Stimulated activated naive CD8-positive, alpha-beta T cell treated with anti-CD3 and anti-CD28 coated beads, Interleukin-15, Interleukin-2, amounts not matched to agents 100 ng/mL and 50 ng/mL, for 24 hours (primary cell): ENCODE results near the gene PNLIP.

Experiments
- H3K27ac Mint-ChIP-seq: one replicate; pipeline ENCODE4 v1.8.0; 2021; ENCODE audit warnings: mild to moderate bottlenecking, mixed read lengths
- H3K27me3 Mint-ChIP-seq: one replicate; pipeline ENCODE4 v1.8.0; 2021; ENCODE audit warnings: mixed read lengths
- H3K36me3 Mint-ChIP-seq: one replicate; pipeline ENCODE4 v1.8.0; 2021; ENCODE audit warnings: low read depth, mixed read lengths
- H3K4me1 Mint-ChIP-seq: one replicate; pipeline ENCODE4 v1.8.0; 2021; ENCODE audit warnings: low read depth, mixed read lengths
- H3K4me3 Mint-ChIP-seq: one replicate; pipeline ENCODE4 v1.8.0; 2021; ENCODE audit warnings: mild to moderate bottlenecking, mixed read lengths
- H3K9me3 Mint-ChIP-seq: one replicate; pipeline ENCODE4 v1.8.0; 2021; ENCODE audit warnings: mixed read lengths

Gene PNLIP

DNA sequence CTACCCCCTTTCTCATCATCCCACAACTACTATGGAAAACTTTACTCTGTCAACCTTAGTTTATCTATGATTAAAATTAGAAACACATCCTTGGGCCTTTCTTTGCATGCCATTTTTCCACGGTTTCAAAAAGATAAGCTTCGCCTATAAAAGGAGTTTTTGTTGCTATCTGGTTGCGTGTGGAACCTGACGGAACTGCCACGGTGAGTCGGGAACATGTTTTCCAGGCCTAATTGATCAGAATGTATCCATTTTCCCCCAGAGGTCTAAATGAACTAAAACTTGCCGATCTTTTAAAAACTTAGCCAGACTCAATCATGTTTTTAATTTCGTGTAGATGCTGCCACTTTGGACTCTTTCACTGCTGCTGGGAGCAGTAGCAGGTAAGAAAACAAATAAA, at the start of gene PNLIP:
PNLIP (plus strand) TSS at position 176 of the 400 bp plus-strand sequence; CDS start at position 338, 162 bp downstream.
- H3K4me3 Mint-ChIP-seq, result no peak within 1 kb of the TSS
- H3K9me3 Mint-ChIP-seq, result no peaks in the 10 kb centered on the region

DNA sequence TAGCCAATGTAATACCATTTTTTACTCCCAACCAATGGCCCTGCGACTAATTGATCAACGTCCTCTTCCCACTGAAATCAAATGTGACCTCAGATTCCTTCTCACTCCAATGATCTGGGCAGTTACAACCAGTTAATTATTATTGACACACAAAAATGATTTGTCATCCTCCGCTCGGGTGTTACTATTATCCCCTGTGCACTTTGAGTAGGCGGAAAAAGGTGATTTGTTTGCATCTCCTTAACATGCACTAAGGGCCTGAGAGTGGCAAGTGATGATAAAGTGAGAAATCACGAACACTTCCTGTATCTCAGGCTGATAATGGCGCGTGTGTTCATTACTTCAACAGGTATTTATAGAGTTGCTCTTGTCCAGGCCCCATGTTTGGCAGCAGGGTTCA, 40.9 kb upstream of the PNLIP start:
- Mint-ChIP-seq H3K9me3 (no peaks in the 10 kb centered on the region), H3K4me1 (no peaks in the 10 kb centered on the region), H3K27ac (no peak overlapping the region), H3K36me3 (no peaks in the 10 kb centered on the region), H3K4me3 (no peak overlapping the region), H3K27me3 (no peaks in the 10 kb centered on the region)

More for the DNA sequence above, at the start of gene PNLIP:
- H3K36me3 Mint-ChIP-seq, result no peaks in the 10 kb centered on the region
- H3K27ac Mint-ChIP-seq, result no peak within 1 kb of the TSS
- H3K27me3 Mint-ChIP-seq, result peaks cover 4% of the 10 kb centered on the region
- H3K4me1 Mint-ChIP-seq, result no peaks in the 10 kb centered on the region

DNA sequence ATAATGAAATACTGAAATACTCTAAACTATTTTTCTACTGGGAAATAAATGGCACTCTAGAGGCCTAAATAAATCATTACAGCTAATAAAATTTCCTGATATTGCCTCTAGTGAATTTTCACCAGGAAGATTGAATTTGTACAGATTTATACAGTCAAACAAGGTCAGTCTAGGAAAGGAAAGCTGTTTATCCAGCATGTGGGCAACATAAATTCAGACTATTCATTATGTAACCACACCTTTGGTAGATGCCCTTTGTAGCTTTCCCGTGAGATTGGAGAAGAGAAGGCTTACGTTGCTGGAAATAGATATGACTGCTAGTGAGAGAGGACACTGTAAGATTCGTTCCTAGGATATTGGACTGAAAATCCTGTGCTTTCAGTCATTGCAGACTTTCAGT, 35.2 kb upstream of the PNLIP start:
- no peaks in the 10 kb centered on the region for H3K9me3 Mint-ChIP-seq
- no peak overlapping the region for H3K27ac Mint-ChIP-seq
- no peaks in the 10 kb centered on the region for H3K36me3 Mint-ChIP-seq
- no peaks in the 10 kb centered on the region for H3K4me1 Mint-ChIP-seq
- H3K27me3 Mint-ChIP-seq, result peaks cover 4% of the 10 kb centered on the region
- no peak overlapping the region for H3K4me3 Mint-ChIP-seq

DNA sequence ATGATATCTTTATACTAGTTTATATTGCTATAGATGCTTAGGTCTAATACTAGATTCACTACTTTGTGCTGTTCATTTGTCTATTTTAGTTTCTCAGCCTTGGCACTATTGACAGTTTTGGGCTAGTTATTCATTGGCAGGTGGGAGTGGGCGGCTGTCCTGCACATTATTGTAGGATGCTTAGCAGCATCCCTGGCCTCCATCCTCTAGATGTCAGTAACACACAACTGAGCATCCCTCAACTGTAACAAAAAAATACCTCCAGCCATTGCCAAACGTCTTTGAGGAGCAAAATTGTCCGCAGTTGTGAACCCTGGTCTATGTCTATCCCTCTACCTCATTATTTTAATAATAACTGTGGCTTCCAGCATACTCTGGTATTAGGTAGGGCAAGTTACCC, 34.4 kb upstream of the PNLIP start:
- H3K9me3 Mint-ChIP-seq, result no peaks in the 10 kb centered on the region
- no peak overlapping the region for H3K27ac Mint-ChIP-seq
- H3K4me1 Mint-ChIP-seq, result no peaks in the 10 kb centered on the region
- H3K4me3 Mint-ChIP-seq, result no peak overlapping the region
- no peaks in the 10 kb centered on the region for H3K36me3 Mint-ChIP-seq
- H3K27me3 Mint-ChIP-seq, result peaks cover 4% of the 10 kb centered on the region

DNA sequence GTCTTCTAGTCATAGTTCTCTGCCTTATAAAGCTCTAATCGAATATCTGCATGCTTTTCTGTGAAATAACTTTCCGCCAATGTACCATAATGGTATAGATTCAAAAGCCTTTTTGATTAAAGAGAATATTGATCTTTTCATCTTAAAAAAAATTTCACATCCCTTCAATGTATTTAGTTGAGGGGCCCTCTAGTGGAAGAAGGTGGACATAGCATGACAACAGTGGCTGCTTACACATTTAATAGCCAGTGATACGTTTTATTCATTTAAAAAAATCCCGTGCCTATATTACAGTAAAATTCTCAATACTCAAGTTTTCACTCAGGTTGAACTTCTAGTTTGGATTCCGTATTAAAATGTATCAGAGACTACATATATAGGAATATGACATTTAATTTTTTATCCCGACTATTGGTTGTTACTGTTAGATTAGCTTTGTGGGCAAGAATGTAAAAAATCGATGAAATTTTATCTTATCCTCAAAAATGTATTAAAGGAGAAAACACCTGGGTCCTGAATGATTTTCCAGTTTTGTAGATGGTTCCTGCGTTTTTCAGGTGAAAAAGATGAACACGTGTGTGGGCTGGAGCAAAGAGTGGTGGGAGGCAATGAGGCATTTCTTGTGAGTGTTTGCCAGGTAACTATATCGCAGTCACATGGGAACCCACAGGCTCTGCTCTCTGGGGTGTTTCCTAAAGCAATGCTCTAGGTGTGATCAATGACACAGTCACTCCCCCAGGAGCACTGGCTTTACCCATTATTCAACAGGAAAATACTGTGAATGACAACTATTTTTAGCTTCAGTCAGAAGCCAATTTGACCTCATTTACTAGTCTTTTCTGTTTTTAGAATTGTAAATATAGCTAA, 24.1 kb upstream of the PNLIP start:
- H3K36me3 Mint-ChIP-seq, result no peaks in the 10 kb centered on the region
- no peak overlapping the region for H3K4me3 Mint-ChIP-seq
- H3K27me3 Mint-ChIP-seq, result peaks cover 5% of the 10 kb centered on the region
- no peaks in the 10 kb centered on the region for H3K9me3 Mint-ChIP-seq
- no peak overlapping the region for H3K27ac Mint-ChIP-seq
- H3K4me1 Mint-ChIP-seq, result no peaks in the 10 kb centered on the region

DNA sequence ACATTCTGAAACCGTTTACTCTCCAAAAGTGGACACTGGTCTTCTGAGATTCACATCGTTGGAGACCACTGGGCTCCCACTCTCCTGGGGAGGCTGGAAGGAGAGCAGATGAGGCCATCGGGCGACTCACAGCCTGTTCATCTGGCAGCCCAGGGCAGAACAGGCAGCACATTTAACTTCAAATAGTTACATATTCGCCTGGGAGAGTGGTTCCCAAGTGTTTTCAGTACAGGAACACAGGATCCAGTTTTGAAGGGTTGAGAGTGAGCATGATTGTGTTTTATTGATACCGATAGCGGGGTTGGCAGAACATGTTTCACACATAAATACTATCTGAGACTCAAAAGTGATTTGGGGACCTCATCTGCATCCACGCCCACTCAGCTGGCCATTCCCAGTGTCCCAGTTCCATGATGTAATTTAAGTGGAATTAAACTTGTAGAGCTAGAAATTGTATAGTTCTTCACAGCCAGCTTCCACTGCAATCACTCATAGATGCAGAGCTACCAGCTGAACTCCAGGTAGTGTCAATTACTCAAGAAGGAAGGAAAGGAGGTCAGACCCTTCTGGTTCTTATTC, 22.8 kb upstream of the PNLIP start:
- no peak overlapping the region for H3K4me3 Mint-ChIP-seq
- peaks cover 5% of the 10 kb centered on the region for H3K27me3 Mint-ChIP-seq
- no peaks in the 10 kb centered on the region for H3K36me3 Mint-ChIP-seq
- H3K9me3 Mint-ChIP-seq, result no peaks in the 10 kb centered on the region
- H3K4me1 Mint-ChIP-seq, result no peaks in the 10 kb centered on the region
- H3K27ac Mint-ChIP-seq, result no peak overlapping the region

DNA sequence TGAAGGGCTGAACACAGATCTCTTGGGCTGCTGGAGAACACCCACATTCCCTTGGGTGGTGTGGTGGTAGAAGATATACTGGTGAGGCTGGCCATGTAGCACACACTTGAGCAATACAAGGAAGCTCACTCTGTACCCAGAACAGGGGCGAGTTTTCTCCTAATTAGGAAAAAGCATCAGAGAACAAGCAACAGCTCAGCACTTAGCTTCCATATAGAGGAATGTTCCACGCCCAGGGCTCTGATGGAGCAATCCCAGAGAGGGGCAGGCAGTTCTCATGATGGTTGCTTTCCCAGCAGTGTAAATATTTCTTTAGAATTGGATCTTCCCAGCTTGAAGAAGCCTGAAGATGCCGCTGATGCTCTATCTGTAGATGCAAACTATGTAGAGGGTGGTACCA, 21.0 kb upstream of the PNLIP start:
- Mint-ChIP-seq H3K9me3 (no peaks in the 10 kb centered on the region), H3K27me3 (peaks cover 5% of the 10 kb centered on the region), H3K36me3 (no peaks in the 10 kb centered on the region)

DNA sequence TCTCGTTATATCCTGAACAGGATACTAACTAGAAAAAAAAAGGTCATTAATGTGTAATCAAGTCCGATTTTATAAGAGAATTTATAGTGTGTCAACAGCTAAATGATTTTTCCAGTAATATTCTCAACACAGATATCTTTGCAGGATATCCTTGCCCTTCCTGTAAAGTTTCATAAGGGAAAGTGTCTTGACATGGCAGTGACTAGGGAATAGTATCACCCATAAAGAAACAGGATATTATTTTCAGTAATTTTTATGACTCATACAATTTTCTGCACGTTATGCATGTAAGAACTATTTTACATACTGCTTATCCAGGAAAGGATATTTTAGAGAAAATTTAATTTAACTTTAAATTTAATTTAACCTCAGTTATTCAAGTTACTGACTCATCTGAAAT, 19.5 kb upstream of the PNLIP start:
- no peaks in the 10 kb centered on the region for H3K9me3 Mint-ChIP-seq
- H3K36me3 Mint-ChIP-seq, result no peaks in the 10 kb centered on the region
- H3K4me3 Mint-ChIP-seq, result no peak overlapping the region
- H3K4me1 Mint-ChIP-seq, result no peaks in the 10 kb centered on the region
- H3K27me3 Mint-ChIP-seq, result peaks cover 4% of the 10 kb centered on the region
- no peak overlapping the region for H3K27ac Mint-ChIP-seq

More for the DNA sequence above, 21.0 kb upstream of the PNLIP start:
- Mint-ChIP-seq H3K4me1 (no peaks in the 10 kb centered on the region), H3K4me3 (no peak overlapping the region), H3K27ac (no peak overlapping the region)

DNA sequence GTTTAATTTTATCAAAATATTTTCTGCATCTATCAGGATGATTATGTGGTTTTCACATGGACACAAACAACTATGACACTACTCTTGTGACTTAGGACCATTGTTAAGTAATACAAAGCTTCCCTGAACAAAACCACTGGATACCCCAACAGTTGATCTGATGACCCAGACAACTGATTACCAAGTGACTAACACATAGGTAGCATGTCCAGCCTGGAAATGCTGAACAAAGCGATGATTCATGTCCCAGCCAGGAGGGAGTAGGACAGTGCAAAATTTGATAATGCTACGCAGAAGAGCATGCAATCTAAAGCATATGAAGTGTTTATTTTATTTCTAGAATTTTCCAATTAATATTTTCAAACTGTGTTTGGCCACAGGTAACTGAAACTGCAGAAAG, 8.9 kb upstream of the PNLIP start:
- no peaks in the 10 kb centered on the region for H3K4me1 Mint-ChIP-seq
- H3K9me3 Mint-ChIP-seq, result peaks cover 5% of the 10 kb centered on the region
- H3K36me3 Mint-ChIP-seq, result no peaks in the 10 kb centered on the region
- H3K4me3 Mint-ChIP-seq, result no peak overlapping the region
- no peak overlapping the region for H3K27ac Mint-ChIP-seq
- H3K27me3 Mint-ChIP-seq, result peaks cover 7% of the 10 kb centered on the region

DNA sequence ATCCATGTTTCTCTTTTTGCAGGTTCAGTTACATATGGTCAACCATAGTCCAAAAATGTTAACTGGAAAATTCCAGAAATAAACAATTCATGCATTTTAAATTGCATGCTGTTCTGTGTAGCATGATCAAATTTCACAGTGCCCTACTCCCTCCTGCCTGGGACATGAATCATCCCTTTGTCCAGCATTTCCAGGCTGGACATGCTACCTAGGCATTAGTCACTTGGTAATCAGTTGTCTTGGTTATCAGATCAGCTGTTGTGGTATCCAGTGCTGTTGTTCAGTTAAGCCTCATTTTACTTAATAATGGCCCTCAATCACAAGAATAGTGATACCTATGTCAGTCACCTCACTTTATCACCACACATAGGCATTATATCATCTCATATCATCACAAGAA, 7.3 kb upstream of the PNLIP start:
- Mint-ChIP-seq H3K27me3 (peaks cover 7% of the 10 kb centered on the region), H3K4me3 (no peak overlapping the region), H3K9me3 (peaks cover 5% of the 10 kb centered on the region), H3K36me3 (no peaks in the 10 kb centered on the region), H3K27ac (no peak overlapping the region), H3K4me1 (no peaks in the 10 kb centered on the region)

DNA sequence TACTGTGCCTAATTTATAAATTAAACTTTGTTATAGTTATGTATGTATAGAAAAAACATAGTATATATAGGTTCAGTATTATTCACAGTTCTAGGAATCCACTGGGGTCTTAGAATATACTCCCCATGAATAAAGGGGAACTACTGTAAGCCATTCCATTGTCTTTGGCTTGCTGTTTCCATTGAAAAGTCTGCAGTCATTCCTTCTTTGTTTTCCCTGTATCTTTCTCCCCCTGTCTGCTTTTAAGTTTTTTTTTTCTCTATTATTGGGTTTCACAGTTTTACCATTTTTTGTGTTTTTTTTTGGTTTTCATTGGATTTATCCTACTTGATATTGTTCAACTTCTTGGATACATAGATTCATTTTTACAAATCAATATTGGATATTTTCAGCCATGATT, 6.7 kb upstream of the PNLIP start:
- Mint-ChIP-seq H3K4me3 (no peak overlapping the region), H3K27ac (no peak overlapping the region), H3K27me3 (peaks cover 7% of the 10 kb centered on the region), H3K9me3 (peaks cover 5% of the 10 kb centered on the region), H3K4me1 (no peaks in the 10 kb centered on the region), H3K36me3 (no peaks in the 10 kb centered on the region)

DNA sequence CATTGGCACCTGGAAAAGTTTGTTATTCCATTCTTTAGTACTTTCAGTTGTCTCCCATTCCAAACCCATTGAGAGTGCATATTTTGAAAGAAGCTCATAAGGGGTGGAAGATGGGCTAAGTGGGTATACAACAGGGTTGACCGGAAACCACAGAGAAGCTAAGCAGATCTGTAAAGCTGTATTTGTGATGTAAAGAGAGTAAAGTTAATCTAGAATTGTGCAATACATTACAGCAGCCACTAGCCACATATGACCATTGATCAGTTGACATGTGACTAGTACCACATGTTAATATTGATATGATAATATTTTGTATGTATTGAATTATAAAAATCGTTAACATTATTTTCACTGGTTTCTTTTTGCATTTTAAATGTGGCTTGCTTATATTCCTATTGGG, 4.9 kb upstream of the PNLIP start:
- Mint-ChIP-seq H3K4me1 (no peaks in the 10 kb centered on the region), H3K27me3 (peaks cover 7% of the 10 kb centered on the region), H3K4me3 (no peak overlapping the region), H3K9me3 (peaks cover 5% of the 10 kb centered on the region), H3K36me3 (no peaks in the 10 kb centered on the region), H3K27ac (no peak overlapping the region)

DNA sequence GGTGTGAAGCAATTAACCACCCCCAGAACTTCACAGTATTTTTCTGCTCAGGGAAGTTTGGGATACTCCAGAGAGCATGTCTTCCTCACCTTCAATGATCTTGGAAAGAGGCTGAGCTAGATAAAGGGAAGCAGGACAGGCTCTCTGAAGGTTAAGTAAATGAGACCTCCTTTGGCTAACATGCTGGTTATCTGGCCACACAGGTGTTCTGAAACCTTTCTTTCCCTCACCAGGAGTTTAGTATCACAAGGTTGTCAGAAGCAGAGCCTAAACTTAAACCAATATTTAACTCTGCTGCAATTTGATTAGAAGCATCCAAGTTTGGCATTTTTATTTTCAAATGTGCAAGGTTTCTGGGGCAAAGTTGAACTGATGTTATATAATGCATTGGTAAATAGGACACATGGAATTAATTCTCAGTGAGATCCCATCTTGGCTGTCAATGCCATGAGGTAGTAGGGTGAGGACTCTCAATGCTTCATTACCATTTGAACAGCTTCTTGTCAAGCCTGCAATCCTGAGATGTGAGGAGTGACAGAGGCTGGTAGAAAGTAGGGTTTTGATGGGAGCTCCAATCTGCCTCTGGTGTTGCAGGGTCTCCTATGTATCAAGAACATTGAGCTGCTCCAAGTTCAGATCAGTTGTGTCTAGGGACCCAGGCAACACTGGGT, 3.6 kb upstream of the PNLIP start:
- Mint-ChIP-seq H3K4me1 (no peaks in the 10 kb centered on the region), H3K36me3 (no peaks in the 10 kb centered on the region)

DNA sequence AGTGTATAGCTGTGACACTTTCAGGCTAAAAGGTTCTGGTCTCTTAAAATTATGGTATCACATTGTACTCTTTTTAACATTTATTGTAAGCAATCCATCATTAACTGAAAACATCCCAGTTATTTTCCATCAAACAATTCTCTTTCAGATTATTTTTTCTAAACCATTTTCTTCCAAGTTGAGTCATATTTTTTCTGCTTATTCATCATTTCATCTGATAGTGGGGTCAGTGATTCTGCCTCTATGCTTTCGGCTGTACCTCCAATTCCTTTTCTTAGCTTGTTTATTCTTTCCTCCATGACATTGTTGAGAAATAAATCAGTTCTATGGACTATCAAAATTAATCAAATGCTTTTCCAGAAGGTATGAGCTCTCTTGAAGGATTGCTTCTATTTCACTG, 609 bp upstream of the PNLIP start:
- Mint-ChIP-seq H3K4me1 (no peaks in the 10 kb centered on the region), H3K4me3 (no peak overlapping the region), H3K27ac (no peak overlapping the region), H3K27me3 (peaks cover 4% of the 10 kb centered on the region), H3K36me3 (no peaks in the 10 kb centered on the region), H3K9me3 (no peaks in the 10 kb centered on the region)

More for the DNA sequence above, 3.6 kb upstream of the PNLIP start:
- Mint-ChIP-seq H3K4me3 (no peak overlapping the region), H3K9me3 (peaks cover 5% of the 10 kb centered on the region), H3K27me3 (peaks cover 10% of the 10 kb centered on the region), H3K27ac (no peak overlapping the region)

DNA sequence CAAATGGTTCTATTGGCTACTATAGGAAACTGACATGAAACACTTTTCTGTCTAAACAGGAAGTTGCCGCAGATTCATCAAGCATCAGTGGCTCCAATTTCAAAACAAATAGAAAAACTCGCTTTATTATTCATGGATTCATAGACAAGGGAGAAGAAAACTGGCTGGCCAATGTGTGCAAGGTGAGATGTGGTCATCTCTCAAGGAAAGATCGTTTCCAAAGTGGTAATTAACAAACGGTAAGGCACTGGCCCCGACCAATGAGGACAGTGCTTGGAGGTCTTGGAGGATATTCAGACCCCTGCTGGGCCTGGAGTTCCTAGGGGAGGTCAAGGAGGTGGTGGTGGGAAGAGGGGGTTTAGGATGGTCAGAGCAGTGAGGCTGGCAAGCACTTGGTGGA, 2.6 kb downstream of the PNLIP start:
- no peaks in the 10 kb centered on the region for H3K36me3 Mint-ChIP-seq
- H3K27me3 Mint-ChIP-seq, result peaks cover 4% of the 10 kb centered on the region
- no peaks in the 10 kb centered on the region for H3K4me1 Mint-ChIP-seq
- no peak overlapping the region for H3K4me3 Mint-ChIP-seq
- no peak overlapping the region for H3K27ac Mint-ChIP-seq
- H3K9me3 Mint-ChIP-seq, result no peaks in the 10 kb centered on the region
